ENCODE measurements around the gene DNAJC5.

The DNAJC5 gene

DNA sequence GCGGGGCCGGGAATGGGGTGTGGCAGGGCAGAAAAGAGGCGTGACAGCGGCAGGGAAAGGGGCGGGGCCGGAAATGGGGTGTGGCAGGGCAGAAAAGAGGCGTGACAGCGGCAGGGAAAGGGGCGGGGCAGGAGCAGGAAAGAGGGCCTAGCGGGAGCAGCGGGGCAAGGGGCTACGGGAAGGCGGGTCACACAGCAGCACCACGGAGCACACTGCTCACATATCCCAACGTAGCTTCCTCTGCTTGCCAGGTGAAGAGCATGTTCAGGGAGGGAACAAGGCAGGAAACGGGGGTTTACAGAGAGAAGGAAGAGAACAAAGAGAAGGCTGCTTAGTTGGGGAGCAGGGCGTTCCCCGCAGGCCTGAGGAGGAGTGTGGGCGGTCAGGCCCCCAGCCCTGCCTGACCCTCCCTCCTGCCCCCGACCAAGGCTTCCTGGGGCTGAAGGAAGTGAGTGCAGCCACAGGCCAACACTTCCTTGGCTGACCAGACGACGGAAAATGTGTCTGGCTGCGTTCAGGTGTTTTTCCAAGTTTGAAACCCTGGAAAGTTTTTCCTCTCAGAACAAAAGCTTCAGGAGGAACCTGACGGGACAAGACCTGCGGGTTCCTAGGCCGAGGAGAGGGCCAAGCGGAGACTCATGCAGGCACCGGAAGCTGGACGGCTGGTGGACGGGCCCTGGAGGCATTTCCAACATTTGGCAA is 47.5 kb downstream of the DNAJC5 start:
- DNase-seq: no peak

DNA sequence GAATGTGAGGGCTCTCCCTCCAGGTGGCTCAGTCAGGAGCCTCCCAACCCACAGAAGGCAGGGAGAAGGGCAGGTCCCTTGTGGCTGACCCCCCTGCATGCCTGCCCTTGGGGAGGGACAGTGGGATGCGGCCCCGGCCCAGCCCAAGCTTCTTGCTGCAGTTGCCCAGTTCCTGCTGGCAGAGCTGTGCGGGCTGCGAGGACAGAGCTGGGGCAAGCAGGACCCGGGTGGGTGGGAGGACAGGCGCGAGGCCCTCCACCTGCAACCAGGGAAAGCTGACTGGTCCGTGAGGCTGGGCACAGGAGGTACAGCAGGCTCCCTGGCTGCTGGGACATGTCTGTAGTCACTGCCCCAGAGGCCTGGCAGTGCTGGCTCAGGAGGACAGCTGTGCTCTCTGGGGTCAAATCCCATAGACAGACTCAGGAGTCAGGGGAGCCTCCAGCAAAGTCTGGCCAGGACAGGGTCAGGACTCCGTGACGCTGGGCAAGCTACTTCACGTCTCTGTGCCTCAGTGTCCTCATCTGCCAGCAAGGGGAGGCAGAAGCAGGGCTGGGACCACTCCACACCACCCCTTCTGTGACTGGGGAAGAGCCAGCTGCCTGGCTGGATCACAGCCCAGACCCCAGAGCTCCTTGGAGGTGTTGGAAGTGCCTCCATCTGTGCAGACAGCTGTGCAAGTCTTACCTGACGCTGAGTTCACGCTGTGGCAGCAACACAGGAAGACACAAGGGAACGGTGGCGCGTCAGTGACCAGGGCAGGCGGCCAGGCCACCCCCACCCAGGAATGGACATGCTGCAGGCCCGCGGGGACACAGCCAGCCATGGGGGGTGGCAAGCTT is 48.3 kb downstream of the DNAJC5 start:
- DNase-seq: no peak

- DNase-seq: no peak
These were observed 48.8 kb downstream of the DNAJC5 start for GRCh38 chr20:63943808-63944077.

GRCh38 chr20:63944078-63944941 is 49.4 kb downstream of the DNAJC5 start:
- DNase-seq: no peak

GRCh38 chr20:63945031-63945658 is 50.2 kb downstream of the DNAJC5 start:
- DNase-seq: no peak

- DNase-seq: no peak
These were observed 51.3 kb downstream of the DNAJC5 start for GRCh38 chr20:63945921-63946920.

DNA sequence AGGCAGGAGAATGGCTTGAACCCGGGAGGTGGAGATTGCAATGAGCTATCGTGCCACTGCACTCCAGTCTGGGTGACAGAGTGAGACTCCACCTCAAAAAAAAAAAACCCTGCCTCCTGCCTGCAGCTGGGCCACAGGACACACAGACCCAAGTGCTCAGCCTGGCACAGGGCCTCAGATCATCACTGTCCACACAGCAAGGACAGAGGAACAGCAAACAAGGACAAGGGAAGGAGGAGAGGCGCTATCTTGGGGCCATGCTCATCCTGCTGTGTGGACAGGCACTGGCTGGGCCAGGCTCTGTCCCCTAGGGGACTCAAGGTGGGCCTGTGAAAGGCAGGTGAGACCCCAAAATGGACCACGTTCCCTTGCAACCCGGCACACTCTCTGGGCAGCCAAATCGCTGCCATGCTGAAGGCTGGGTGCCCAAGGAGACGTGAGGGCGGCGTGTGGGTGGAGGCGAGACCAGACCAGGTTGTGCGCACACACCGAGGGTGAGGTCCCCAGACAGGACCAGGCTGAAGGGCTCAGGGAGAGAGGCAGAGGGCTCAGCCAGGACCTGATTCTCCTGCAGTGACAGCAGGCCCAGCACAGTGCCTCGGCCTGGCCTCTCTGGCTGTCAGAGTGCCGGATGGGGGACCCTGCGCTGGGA is 52.2 kb downstream of the DNAJC5 start:
- no peak for DNase-seq

- DNase-seq: no peak
These were observed 52.9 kb downstream of the DNAJC5 start for GRCh38 chr20:63947638-63948456.

- no peak for DNase-seq
These were observed 55.9 kb downstream of the DNAJC5 start for GRCh38 chr20:63950701-63951397.

- DNase-seq: no peak
These were observed 56.7 kb downstream of the DNAJC5 start for GRCh38 chr20:63951398-63952209.

DNA sequence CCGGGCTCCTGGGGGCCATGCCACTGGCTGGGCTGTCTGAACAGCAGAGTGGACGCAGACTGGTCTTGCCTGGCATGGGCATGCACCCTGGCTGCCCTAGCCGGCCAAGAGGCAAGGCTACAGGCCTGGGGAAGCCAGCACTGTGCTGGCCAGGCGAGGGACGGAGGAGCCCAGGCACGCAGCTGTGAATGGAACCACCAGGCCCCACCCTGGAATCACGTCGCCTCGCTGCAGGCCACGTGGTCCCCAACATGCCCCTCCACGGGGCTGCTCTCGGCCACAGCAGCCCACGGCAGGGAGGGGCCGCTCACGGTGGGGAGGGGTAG is 57.2 kb downstream of the DNAJC5 start:
- DNase-seq: no peak

DNA sequence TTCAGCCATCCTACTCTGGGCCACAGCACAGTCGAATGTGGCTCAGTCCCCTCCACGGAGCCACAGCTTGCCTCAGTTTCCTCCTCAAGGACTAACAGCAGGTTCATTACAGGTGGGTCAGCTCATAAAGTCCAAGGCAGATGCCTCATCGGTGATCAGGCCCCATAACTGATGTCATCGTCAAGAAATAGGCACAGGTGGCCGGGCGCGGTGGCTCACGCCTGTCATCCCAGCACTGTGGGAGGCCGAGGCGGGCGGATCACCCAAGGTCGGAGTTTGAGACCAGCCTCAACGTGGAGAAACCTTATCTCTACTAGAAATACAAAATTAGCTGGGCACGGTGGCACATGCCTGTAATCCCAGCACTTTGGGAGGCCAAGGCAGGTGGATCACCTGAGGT is 57.8 kb downstream of the DNAJC5 start:
- DNase-seq: no peak

DNA sequence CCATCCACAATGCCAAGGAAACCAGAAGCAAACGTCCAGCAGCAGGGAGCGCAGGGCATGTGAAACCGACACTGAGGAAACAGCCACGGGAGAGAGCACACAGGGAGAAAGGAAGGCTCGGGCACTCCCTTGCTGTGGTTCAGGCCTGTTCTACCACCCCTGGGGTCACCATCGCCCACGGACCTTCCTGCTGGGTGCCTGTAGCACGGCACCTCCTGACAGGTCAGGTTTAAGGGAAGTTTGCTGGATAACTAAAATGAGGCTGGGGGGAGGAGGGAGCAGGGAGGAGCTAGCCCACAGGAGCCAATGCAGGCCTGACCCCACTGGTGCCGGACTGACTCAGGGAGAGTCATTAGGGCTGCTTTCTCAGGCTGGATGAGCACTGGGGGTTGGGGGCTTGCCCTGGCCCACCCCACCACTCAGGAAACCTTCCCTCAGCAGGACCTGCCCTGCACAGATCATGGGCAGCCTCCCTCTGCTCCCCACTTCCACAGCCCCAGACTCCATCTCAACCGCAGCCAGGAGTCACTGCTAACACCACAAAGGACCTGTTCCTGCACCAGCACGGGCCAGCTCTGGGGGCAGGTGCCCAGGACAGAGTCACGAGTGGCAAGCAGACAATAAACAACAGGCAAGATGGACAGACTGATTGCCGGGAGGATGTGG is 59.0 kb downstream of the DNAJC5 start:
- no peak for DNase-seq

- no peak for DNase-seq
These were observed 60.4 kb downstream of the DNAJC5 start for GRCh38 chr20:63955281-63955826.

DNA sequence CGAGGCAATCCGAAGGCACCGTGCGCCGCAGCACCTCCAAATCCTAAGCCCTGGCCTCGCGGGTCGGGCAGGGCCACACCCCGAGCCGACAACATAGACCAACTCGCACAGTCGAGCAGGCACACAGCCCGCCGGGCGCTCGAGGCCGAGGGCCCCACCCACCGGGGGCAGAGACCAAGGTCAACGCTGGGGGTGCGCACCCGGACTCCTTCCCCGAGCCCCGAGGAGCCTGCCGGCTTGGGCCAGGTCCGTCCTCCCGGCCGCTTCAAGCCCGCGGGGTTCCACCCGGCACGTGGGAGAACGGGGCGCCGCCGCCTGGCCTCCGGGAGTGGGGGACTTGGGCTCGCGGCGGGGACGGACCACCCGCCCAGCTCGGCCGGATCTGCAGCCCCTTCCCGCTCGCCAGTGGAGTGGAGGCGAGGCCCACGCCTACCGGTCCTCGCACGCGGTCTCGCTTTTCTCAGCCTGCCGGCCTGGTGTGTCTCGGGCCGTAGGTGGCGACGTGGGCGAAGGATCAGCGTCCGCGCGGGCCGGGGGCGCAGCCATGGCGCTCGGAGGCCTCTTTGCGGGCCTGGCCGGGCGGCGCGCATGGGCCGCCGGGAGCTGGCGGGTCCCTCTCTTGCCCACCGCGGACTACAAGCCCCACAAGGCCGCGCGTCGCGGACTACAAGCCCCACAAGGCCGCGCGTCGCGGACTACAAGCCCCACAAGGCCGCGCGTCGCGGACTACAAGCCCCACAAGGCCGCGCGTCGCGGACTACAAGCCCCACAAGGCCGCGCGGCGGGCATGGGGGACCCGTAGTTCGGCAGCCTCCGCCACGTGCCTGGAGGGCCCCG is 61.1 kb downstream of the DNAJC5 start, which contains the start of gene UCKL1:
UCKL1 (minus strand) TSS at position 590 of the 837 bp plus-strand sequence; CDS start at position 546, 44 bp downstream.
- peak; percentile 89 for DNase-seq

DNA sequence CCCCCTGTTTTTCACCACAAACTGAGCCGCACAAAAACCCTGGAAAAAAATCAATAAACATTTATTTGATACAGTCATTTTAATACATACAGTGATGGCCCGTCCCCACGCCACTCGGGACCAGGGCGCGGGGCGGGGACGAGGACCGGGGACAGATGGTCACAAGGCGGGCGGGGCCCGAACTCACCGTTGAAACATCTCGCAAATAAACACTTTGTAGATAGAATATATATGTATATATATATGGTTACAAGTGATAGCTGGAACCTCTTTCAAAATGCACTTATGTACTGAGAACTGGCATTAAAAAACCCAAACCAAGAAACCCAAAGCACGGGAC is 61.7 kb downstream of the DNAJC5 start:
- DNase-seq: no peak

Data from NCI-H774 (cell line).